H9 (cell line): ENCODE measurements around the gene CHN2. TPM values are rescaled to one million over a fixed set of nuclear protein-coding genes. Genes with fewer than 3 reads are reported as not detected.

Experiments used
- DNase-seq: peaks from one replicate; pipeline ENCODE4 v3.0.0-alpha.2; 2017
- H2AFZ ChIP-seq: one replicate; pipeline ENCODE4 v1.6.1; 2013; ENCODE audit warnings: mild to moderate bottlenecking, low read length, control low read depth, moderate library complexity
- H2AK5ac ChIP-seq: 2 replicates; pipeline ENCODE4 v1.6.1; 2013; ENCODE audit warnings: low read length, control low read depth, mixed read lengths; ENCODE audit not compliant: insufficient read length
- H2BK120ac ChIP-seq: one replicate; pipeline ENCODE4 v1.6.1; 2013; ENCODE audit warnings: low read depth, mild to moderate bottlenecking, low read length, control low read depth, inconsistent platforms; ENCODE audit not compliant: poor library complexity, severe bottlenecking
- H2BK12ac ChIP-seq: 2 replicates; pipeline ENCODE4 v1.6.1; 2013; ENCODE audit warnings: low read length, control low read depth, mixed read lengths, low read depth; ENCODE audit not compliant: insufficient read length
- H2BK15ac ChIP-seq: 2 replicates; pipeline ENCODE4 v1.6.1; 2013; ENCODE audit warnings: low read depth, low read length, control low read depth
- H2BK20ac ChIP-seq: one replicate; pipeline ENCODE4 v1.6.1; 2013; ENCODE audit warnings: low read depth, mild to moderate bottlenecking, low read length, control low read depth, inconsistent platforms; ENCODE audit not compliant: poor library complexity, severe bottlenecking
- H2BK5ac ChIP-seq: 2 replicates; pipeline ENCODE4 v1.6.1; 2013; ENCODE audit warnings: low read length, control low read depth, mixed read lengths; ENCODE audit not compliant: insufficient read length
- H3K14ac ChIP-seq: 2 replicates; pipeline ENCODE4 v1.6.1; 2013; ENCODE audit warnings: low read length, control low read depth; ENCODE audit not compliant: insufficient read depth
- H3K18ac ChIP-seq: 2 replicates; pipeline ENCODE4 v1.6.1; 2013; ENCODE audit warnings: low read depth, mild to moderate bottlenecking, mixed read lengths, low read length, control low read depth; ENCODE audit not compliant: insufficient read length
- H3K23ac ChIP-seq: 2 replicates; pipeline ENCODE4 v1.6.1; 2013; ENCODE audit warnings: low read length, control low read depth, mixed read lengths, low read depth; ENCODE audit not compliant: insufficient read length
- H3K23me2 ChIP-seq: 2 replicates; pipeline ENCODE4 v1.6.1; 2013; ENCODE audit warnings: low read depth, mild to moderate bottlenecking, mixed read lengths, low read length, control low read depth; ENCODE audit not compliant: insufficient read length, poor library complexity, severe bottlenecking
- H3K27ac ChIP-seq: 2 replicates; pipeline ENCODE4 v1.5.1; 2013; ENCODE audit warnings: low read length, control low read depth, mixed read lengths, low read depth; ENCODE audit not compliant: insufficient read length
- H3K27me3 ChIP-seq: 2 replicates; pipeline ENCODE4 v1.6.1; 2013; ENCODE audit warnings: low read length, control low read depth, inconsistent platforms; ENCODE audit not compliant: insufficient read depth
- H3K4ac ChIP-seq: 2 replicates; pipeline ENCODE4 v1.6.1; 2013; ENCODE audit warnings: low read depth, mild to moderate bottlenecking, control low read depth, inconsistent platforms, low read length, moderate library complexity
- H3K4me1 ChIP-seq: 2 replicates; pipeline ENCODE4 v1.6.1; 2013; ENCODE audit warnings: low read length, control low read depth, inconsistent platforms; ENCODE audit not compliant: insufficient read depth
- H3K4me2 ChIP-seq: 2 replicates; pipeline ENCODE4 v1.6.1; 2013; ENCODE audit warnings: low read length, control low read depth, mixed read lengths; ENCODE audit not compliant: insufficient read length, insufficient read depth
- H3K56ac ChIP-seq: 2 replicates; pipeline ENCODE4 v1.6.1; 2013; ENCODE audit warnings: low read depth, mild to moderate bottlenecking, mixed read lengths, low read length, control low read depth; ENCODE audit not compliant: insufficient read length
- H3K79me1 ChIP-seq: 2 replicates; pipeline ENCODE4 v1.6.1; 2013; ENCODE audit warnings: low read depth, mild to moderate bottlenecking, moderate library complexity, low read length, control low read depth, inconsistent platforms; ENCODE audit not compliant: insufficient read depth, poor library complexity, severe bottlenecking
- H3K79me2 ChIP-seq: 2 replicates; pipeline ENCODE4 v1.6.1; 2013; ENCODE audit warnings: low read length, control low read depth, inconsistent platforms; ENCODE audit not compliant: insufficient read depth
- H3K9ac ChIP-seq: 2 replicates; pipeline ENCODE4 v1.6.1; 2013; ENCODE audit warnings: low read length, control low read depth, mixed read lengths; ENCODE audit not compliant: insufficient read length; ENCODE audit errors: extremely low read depth
- H3K9me3 ChIP-seq: one replicate; pipeline ENCODE4 v1.6.1; 2013; ENCODE audit warnings: low read depth, low read length, inconsistent platforms; ENCODE audit not compliant: control insufficient read depth
- H3T11ph ChIP-seq: one replicate; pipeline ENCODE4 v1.6.1; 2013; ENCODE audit warnings: mild to moderate bottlenecking, low read length, control low read depth, inconsistent platforms
- H4K20me1 ChIP-seq: one replicate; pipeline ENCODE4 v1.6.1; 2013; ENCODE audit not compliant: control insufficient read depth, insufficient read length, insufficient read depth
- H4K5ac ChIP-seq: 2 replicates; pipeline ENCODE4 v1.6.1; 2013; ENCODE audit warnings: low read depth, mild to moderate bottlenecking, mixed read lengths, low read length, control low read depth; ENCODE audit not compliant: insufficient read length
- H4K8ac ChIP-seq: replicated peaks from 2 replicates; pipeline ENCODE4 v1.6.1; 2013; ENCODE audit warnings: low read length, control low read depth, mixed read lengths, low read depth; ENCODE audit not compliant: insufficient read length
- H4K91ac ChIP-seq: 2 replicates; pipeline ENCODE4 v1.6.1; 2013; ENCODE audit warnings: low read depth, mild to moderate bottlenecking, moderate library complexity, mixed read lengths, low read length, control low read depth; ENCODE audit not compliant: insufficient read length
- H3K27ac Mint-ChIP-seq, 3 experiments: 2 replicates in 2 of 3; 3 replicates in 1 of 3; pipeline ENCODE4 v1.8.0; 2020 to 2021; ENCODE audit warnings: mixed read lengths in 3 of 3, mild to moderate bottlenecking in 1 of 3, moderate library complexity in 1 of 3
- H3K27me3 Mint-ChIP-seq: 2 replicates; pipeline ENCODE4 v1.8.0; 2021; ENCODE audit warnings: low read depth, mild to moderate bottlenecking, moderate library complexity, mixed read lengths
- H3K36me3 Mint-ChIP-seq, 3 experiments: 2 replicates in 2 of 3; 3 replicates in 1 of 3; pipeline ENCODE4 v1.8.0; 2020 to 2021; ENCODE audit warnings: low read depth in 3 of 3, mixed read lengths in 3 of 3; ENCODE audit not compliant: insufficient read depth in 1 of 3
- H3K4me1 Mint-ChIP-seq, 2 experiments: 2 replicates each; pipeline ENCODE4 v1.8.0; 2020; ENCODE audit warnings: mixed read lengths in 2 of 2
- H3K4me3 Mint-ChIP-seq, 2 experiments: 2 replicates in 1 of 2; 3 replicates in 1 of 2; pipeline ENCODE4 v1.8.0; 2020 to 2021; ENCODE audit warnings: mild to moderate bottlenecking in 2 of 2, mixed read lengths in 2 of 2, moderate library complexity in 1 of 2
- H3K9me3 Mint-ChIP-seq, 2 experiments: 2 replicates in 1 of 2; 3 replicates in 1 of 2; pipeline ENCODE4 v1.8.0; 2020; ENCODE audit warnings: mild to moderate bottlenecking in 2 of 2, mixed read lengths in 2 of 2, moderate library complexity in 1 of 2
- CTCF ChIP-seq: fragments of 200-600 bp; sonication (generic); conservative IDR thresholded peaks from 3 replicates; pipeline ENCODE4 v1.8.0; 2021; ENCODE audit warnings: antibody characterized with exemption, mild to moderate bottlenecking
- whole genome bisulfite sequencing: extraction: QIAGEN DNeasy Blood & Tissue Kit; methylation state at CpG from one replicate; pipeline ENCODE4 v1.1.7; 2013; ENCODE audit warnings: missing lambda C conversion rate, low lambda C conversion rate, mixed read lengths; ENCODE audit not compliant: insufficient read length; ENCODE audit errors: extremely low coverage; 5-methylcytosine and 5-hydroxymethylcytosine counted together
- total RNA-seq: library from RNA; stranded (reverse); gene quantifications from 2 replicates; pipeline ENCODE4 v1.2.1, GENCODE V29; 2021

Gene CHN2
- total RNA-seq, 1 experiment from 2014 or later = 3.3 TPM

- no peaks in the 10 kb centered on the region for H3K27me3 ChIP-seq
- H3K23ac ChIP-seq = no peak overlapping the region
- no peak overlapping the region for H4K5ac ChIP-seq
Observed at GRCh38 chr7:29278337-29279069, 83.9 kb downstream of the CHN2 start.

More at GRCh38 chr7:29278337-29279069, 83.9 kb downstream of the CHN2 start:
- no peaks in the 10 kb centered on the region for H3K79me2 ChIP-seq
- H3K79me1 ChIP-seq = no peaks in the 10 kb centered on the region
- no peaks in the 10 kb centered on the region for H3K9me3 ChIP-seq
- H2AFZ ChIP-seq = no peak overlapping the region
- H2BK12ac ChIP-seq = no peak overlapping the region
- H4K20me1 ChIP-seq = no peaks in the 10 kb centered on the region
- H3K23me2 ChIP-seq = no peaks in the 10 kb centered on the region
- H3K9me3 Mint-ChIP-seq = no peaks in the 10 kb centered on the region
- H3K4ac ChIP-seq = no peak overlapping the region
- no peak overlapping the region for H2BK20ac ChIP-seq
- no peak overlapping the region for H3K56ac ChIP-seq
- no peak overlapping the region; a peak in 1 of 7 replicates for H3K27ac Mint-ChIP-seq
- TF ChIP-seq CTCF = no peak
- DNase-seq = no peak
- H2BK15ac ChIP-seq = no peak overlapping the region
- peaks cover 23% of the 10 kb centered on the region for H3K4me1 ChIP-seq
- H3K4me2 ChIP-seq = no peak overlapping the region
- no peak overlapping the region for H3K9ac ChIP-seq
- no peak overlapping the region for H2BK120ac ChIP-seq
- H3K27ac ChIP-seq = no peak overlapping the region
- H3K4me3 Mint-ChIP-seq = no peak overlapping the region
- no peak overlapping the region for H4K91ac ChIP-seq
- no CpG with 5 or more reads among the region's 9 CpGs for WGBS
- no peak overlapping the region for H3K14ac ChIP-seq
- H3K36me3 Mint-ChIP-seq = no peaks in the 10 kb centered on the region
- peaks cover 1% of the 10 kb centered on the region; the same call in 1 of the 2 replicates for H3K27me3 Mint-ChIP-seq
- H4K8ac ChIP-seq = no peak overlapping the region
- no peak overlapping the region for H3T11ph ChIP-seq
- no peak overlapping the region for H2AK5ac ChIP-seq
- no peak overlapping the region for H3K18ac ChIP-seq
- H2BK5ac ChIP-seq = no peak overlapping the region
- peaks cover 40% of the 10 kb centered on the region in 2 experiments for H3K4me1 Mint-ChIP-seq
